ENCODE data around the gene DCHS1.
A peak's percentile ranks its signal among the peaks of the same experiment; 100 is the strongest.

The DCHS1 gene

DNA sequence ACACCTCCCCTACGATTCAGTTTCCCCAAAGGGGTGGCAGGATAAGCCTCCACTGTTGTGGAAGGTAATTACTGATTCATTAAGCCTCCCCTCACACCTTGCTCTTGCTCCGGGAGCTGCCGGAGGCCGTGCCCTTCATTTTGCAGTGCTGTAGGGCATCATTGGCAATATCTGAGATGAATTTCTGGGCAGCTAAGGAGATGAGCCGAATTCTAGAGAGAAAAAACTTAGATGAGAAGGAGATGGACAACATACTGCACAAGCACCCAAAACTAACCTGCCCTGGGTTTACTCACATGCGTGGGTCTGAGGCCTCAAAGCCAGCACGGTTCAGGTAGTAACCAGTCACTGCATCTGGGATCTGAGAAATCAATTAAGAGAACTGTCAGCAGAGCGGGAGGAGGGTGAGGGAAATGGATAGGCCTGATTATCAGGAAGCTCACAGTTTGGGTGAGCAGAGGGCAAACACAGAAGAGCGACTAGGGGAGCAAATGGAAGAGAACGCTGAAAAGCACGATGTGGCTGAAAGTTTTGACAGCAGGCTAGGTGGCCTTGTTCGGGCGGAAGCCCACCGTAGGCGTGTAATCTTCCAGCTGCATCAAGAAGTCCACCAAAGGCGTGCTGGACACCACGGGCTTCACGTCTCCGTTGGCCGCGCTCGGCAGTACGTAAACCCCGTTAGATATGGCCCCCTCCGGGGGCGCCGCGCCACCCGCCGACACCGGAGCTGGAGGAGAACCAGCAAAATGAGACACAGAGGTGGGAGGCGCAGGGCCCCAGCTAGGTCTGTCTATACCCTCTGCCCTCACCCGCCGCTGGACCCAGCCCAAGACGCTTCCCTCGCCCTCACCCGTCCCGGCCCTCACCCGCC is 44.3 kb downstream of the DCHS1 start:
- peak overlapping the region; percentile 77 for H3K18ac ChIP-seq (ENCODE audit: low read length)
- peak overlapping the region; percentile 42 for H2AFZ ChIP-seq (ENCODE audit: insufficient read depth, low read length, poor library complexity)
- H3K9ac ChIP-seq (ENCODE audit: low read length) = peak overlapping the region; percentile 80
- no CpG with 5 or more reads among the region's 39 CpGs for WGBS (ENCODE audit: extremely low coverage, insufficient coverage, insufficient read length)
- H3K9me3 ChIP-seq (ENCODE audit: insufficient read depth, low read depth, low read length) = no peaks in the 10 kb centered on the region
- H3K4ac ChIP-seq (ENCODE audit: low read depth, low read length) = peak overlapping the region; percentile 60
- H3K36me3 ChIP-seq (ENCODE audit: control insufficient read depth in 1 of 2, insufficient read depth in 2 of 2, low read length in 2 of 2) = peaks cover 38 to 56% of the 10 kb centered on the region in 2 experiments
- H4K12ac ChIP-seq (ENCODE audit: low read depth, low read length) = peak overlapping the region; percentile 68
- no peak overlapping the region for H3K23ac ChIP-seq (ENCODE audit: low read length)
- H2AK5ac ChIP-seq (ENCODE audit: low read length) = peak overlapping the region; percentile 51
- H2BK12ac ChIP-seq (ENCODE audit: low read length) = no peak overlapping the region
- no peak for DNase-seq
- peak overlapping the region; percentile 91 for H4K91ac ChIP-seq (ENCODE audit: low read depth, low read length)
- peak overlapping the region; percentile 72 for H3K4me2 ChIP-seq (ENCODE audit: low read length)
- peak overlapping the region; percentile 82 for H4K8ac ChIP-seq (ENCODE audit: low read depth, low read length)
- H2BK120ac ChIP-seq (ENCODE audit: insufficient read depth, low read length, poor library complexity) = peak overlapping the region; percentile 29
- H2BK5ac ChIP-seq (ENCODE audit: low read depth, low read length, poor library complexity) = peak overlapping the region; percentile 79
- H3K79me2 ChIP-seq (ENCODE audit: control insufficient read depth, insufficient read depth, low read length, poor library complexity) = peaks cover 13% of the 10 kb centered on the region
- peaks cover 25% of the 10 kb centered on the region for H3K79me1 ChIP-seq (ENCODE audit: low read length)
- no peaks in the 10 kb centered on the region for H3K27me3 ChIP-seq (ENCODE audit: insufficient read depth, low read length)
- peak overlapping the region; percentile 91 for H3K4me3 ChIP-seq (ENCODE audit: low read depth, low read length)
- H3K4me1 ChIP-seq (ENCODE audit: control insufficient read depth in 1 of 2, insufficient read depth in 2 of 2, low read length in 2 of 2) = peaks cover 12 to 25% of the 10 kb centered on the region in 2 experiments
- H3K14ac ChIP-seq (ENCODE audit: low read length) = peak overlapping the region; percentile 82
- H3K27ac ChIP-seq (ENCODE audit: low read depth, low read length) = peak overlapping the region; percentile 79

DNA sequence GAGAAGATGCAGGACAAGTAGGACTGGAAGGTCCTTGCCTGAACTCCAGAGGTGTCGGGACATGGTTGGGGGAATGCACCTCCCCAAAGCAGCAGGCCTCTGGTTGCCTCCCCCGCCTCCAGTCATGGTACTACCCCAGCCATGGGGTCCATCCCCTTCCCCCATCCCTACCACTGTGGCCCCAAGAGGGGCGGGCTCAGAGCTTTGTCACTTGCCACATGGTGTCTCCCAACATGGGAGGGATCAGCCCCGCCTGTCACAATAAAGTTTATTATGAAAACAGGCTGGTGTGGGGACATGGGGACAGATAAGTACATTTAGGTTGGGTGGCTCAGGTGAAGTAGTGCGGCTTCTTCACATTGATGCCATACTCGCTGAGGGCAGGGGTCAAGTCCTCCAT is 45.0 kb downstream of the DCHS1 start:
- H3K79me1 ChIP-seq (ENCODE audit: low read length) = peaks cover 25% of the 10 kb centered on the region
- no peak overlapping the region for H4K91ac ChIP-seq (ENCODE audit: low read depth, low read length)
- no peak overlapping the region for H3K27ac ChIP-seq (ENCODE audit: low read depth, low read length)
- H3K4me1 ChIP-seq (ENCODE audit: control insufficient read depth in 1 of 2, insufficient read depth in 2 of 2, low read length in 2 of 2) = peaks cover 12 to 26% of the 10 kb centered on the region in 2 experiments
- H3K14ac ChIP-seq (ENCODE audit: low read length) = no peak overlapping the region
- H4K12ac ChIP-seq (ENCODE audit: low read depth, low read length) = no peak overlapping the region
- no peak overlapping the region for H2AK5ac ChIP-seq (ENCODE audit: low read length)
- no peak overlapping the region for H3K23ac ChIP-seq (ENCODE audit: low read length)
- WGBS (ENCODE audit: extremely low coverage, insufficient coverage, insufficient read length) = no CpG with 5 or more reads among the region's 6 CpGs
- H4K8ac ChIP-seq (ENCODE audit: low read depth, low read length) = no peak overlapping the region
- peak overlapping the region; percentile 60 for H3K4ac ChIP-seq (ENCODE audit: low read depth, low read length)
- H2BK5ac ChIP-seq (ENCODE audit: low read depth, low read length, poor library complexity) = no peak overlapping the region
- no peaks in the 10 kb centered on the region for H3K27me3 ChIP-seq (ENCODE audit: insufficient read depth, low read length)
- H3K4me2 ChIP-seq (ENCODE audit: low read length) = no peak overlapping the region
- no peak overlapping the region for H2AFZ ChIP-seq (ENCODE audit: insufficient read depth, low read length, poor library complexity)
- H3K36me3 ChIP-seq (ENCODE audit: control insufficient read depth in 1 of 2, insufficient read depth in 2 of 2, low read length in 2 of 2) = peaks cover 38 to 53% of the 10 kb centered on the region in 2 experiments
- H3K9me3 ChIP-seq (ENCODE audit: insufficient read depth, low read depth, low read length) = no peaks in the 10 kb centered on the region
- H3K79me2 ChIP-seq (ENCODE audit: control insufficient read depth, insufficient read depth, low read length, poor library complexity) = peaks cover 13% of the 10 kb centered on the region
- no peak overlapping the region for H2BK120ac ChIP-seq (ENCODE audit: insufficient read depth, low read length, poor library complexity)
- peak overlapping the region; percentile 37 for H3K9ac ChIP-seq (ENCODE audit: low read length)
- no peak for DNase-seq
- H3K4me3 ChIP-seq (ENCODE audit: low read depth, low read length) = no peak overlapping the region
- H3K18ac ChIP-seq (ENCODE audit: low read length) = no peak overlapping the region
- H2BK12ac ChIP-seq (ENCODE audit: low read length) = no peak overlapping the region

DNA sequence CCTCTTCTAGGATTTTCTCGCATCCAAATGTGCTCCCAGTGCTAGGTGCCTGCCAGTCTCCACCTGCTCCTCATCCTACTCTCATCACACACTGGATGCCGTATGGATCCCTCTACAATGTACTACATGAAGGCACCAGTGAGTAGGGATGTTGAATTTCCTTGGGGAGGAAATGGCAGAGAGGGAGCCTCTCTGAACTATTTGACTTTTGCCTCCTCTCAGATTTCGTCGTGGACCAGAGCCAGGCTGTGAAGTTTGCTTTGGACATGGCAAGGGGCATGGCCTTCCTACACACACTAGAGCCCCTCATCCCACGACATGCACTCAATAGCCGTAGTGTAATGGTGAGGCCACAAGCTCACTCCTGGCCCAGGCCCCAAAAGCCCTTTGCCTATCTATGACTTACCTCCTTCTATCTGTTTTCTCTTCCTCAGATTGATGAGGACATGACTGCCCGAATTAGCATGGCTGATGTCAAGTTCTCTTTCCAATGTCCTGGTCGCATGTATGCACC is 46.0 kb downstream of the DCHS1 start:
- H3K4me2 ChIP-seq (ENCODE audit: low read length) = no peak overlapping the region
- no peak overlapping the region for H3K27ac ChIP-seq (ENCODE audit: low read depth, low read length)
- no peak overlapping the region for H3K14ac ChIP-seq (ENCODE audit: low read length)
- H4K12ac ChIP-seq (ENCODE audit: low read depth, low read length) = no peak overlapping the region
- peaks cover 38 to 44% of the 10 kb centered on the region in 2 experiments for H3K36me3 ChIP-seq (ENCODE audit: control insufficient read depth in 1 of 2, insufficient read depth in 2 of 2, low read length in 2 of 2)
- H2BK120ac ChIP-seq (ENCODE audit: insufficient read depth, low read length, poor library complexity) = no peak overlapping the region
- H2BK5ac ChIP-seq (ENCODE audit: low read depth, low read length, poor library complexity) = no peak overlapping the region
- peaks cover 25% of the 10 kb centered on the region for H3K79me1 ChIP-seq (ENCODE audit: low read length)
- no peak overlapping the region for H4K91ac ChIP-seq (ENCODE audit: low read depth, low read length)
- WGBS (ENCODE audit: extremely low coverage, insufficient coverage, insufficient read length) = no CpG with 5 or more reads among the region's 8 CpGs
- H3K4me3 ChIP-seq (ENCODE audit: low read depth, low read length) = no peak overlapping the region
- no peak overlapping the region for H2BK12ac ChIP-seq (ENCODE audit: low read length)
- no peak overlapping the region for H4K8ac ChIP-seq (ENCODE audit: low read depth, low read length)
- no peak overlapping the region for H3K18ac ChIP-seq (ENCODE audit: low read length)
- no peak overlapping the region for H3K4ac ChIP-seq (ENCODE audit: low read depth, low read length)
- no peak overlapping the region for H3K23ac ChIP-seq (ENCODE audit: low read length)
- no peaks in the 10 kb centered on the region for H3K27me3 ChIP-seq (ENCODE audit: insufficient read depth, low read length)
- no peak overlapping the region for H2AFZ ChIP-seq (ENCODE audit: insufficient read depth, low read length, poor library complexity)
- no peaks in the 10 kb centered on the region for H3K9me3 ChIP-seq (ENCODE audit: insufficient read depth, low read depth, low read length)
- peak overlapping the region; percentile 36 for H3K9ac ChIP-seq (ENCODE audit: low read length)
- no peak overlapping the region for H2AK5ac ChIP-seq (ENCODE audit: low read length)
- peaks cover 17% of the 10 kb centered on the region for H3K79me2 ChIP-seq (ENCODE audit: control insufficient read depth, insufficient read depth, low read length, poor library complexity)
- no peak for DNase-seq
- peaks cover 12 to 29% of the 10 kb centered on the region in 2 experiments for H3K4me1 ChIP-seq (ENCODE audit: control insufficient read depth in 1 of 2, insufficient read depth in 2 of 2, low read length in 2 of 2)

DNA sequence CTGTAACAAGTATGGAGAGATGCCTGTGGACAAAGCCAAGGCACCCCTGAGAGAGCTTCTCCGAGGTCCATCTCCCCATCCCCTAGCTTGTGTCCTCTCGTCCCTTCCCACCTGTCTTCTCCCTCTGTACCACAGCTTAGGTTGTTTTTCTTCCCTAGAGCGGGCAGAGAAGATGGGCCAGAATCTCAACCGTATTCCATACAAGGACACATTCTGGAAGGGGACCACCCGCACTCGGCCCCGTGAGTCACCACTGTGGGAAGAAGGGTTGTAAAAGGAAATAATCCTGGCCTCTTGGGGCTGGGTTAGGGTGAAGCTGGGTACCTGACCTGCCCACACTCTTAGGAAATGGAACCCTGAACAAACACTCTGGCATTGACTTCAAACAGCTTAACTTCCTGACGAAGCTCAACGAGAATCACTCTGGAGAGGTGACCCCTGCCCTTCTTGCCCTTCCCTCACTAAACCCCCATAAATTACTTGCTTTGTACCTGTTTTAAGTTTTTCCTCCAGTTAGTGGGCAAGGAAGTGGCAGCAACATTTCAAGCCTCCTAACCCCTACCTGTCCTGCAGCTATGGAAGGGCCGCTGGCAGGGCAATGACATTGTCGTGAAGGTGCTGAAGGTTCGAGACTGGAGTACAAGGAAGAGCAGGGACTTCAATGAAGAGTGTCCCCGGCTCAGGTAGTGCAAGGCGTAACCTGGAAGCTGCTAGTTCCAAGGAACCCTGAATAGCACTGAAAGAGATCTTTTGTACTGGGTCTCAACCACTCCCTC is 46.7 kb downstream of the DCHS1 start:
- H3K79me1 ChIP-seq (ENCODE audit: low read length) = peaks cover 31% of the 10 kb centered on the region
- H3K18ac ChIP-seq (ENCODE audit: low read length) = no peak overlapping the region
- WGBS (ENCODE audit: extremely low coverage, insufficient coverage, insufficient read length) = no CpG with 5 or more reads among the region's 14 CpGs
- H2BK12ac ChIP-seq (ENCODE audit: low read length) = no peak overlapping the region
- no peak for DNase-seq
- no peak overlapping the region for H2AK5ac ChIP-seq (ENCODE audit: low read length)
- H2BK5ac ChIP-seq (ENCODE audit: low read depth, low read length, poor library complexity) = no peak overlapping the region
- no peak overlapping the region for H4K91ac ChIP-seq (ENCODE audit: low read depth, low read length)
- H3K14ac ChIP-seq (ENCODE audit: low read length) = no peak overlapping the region
- H3K4me2 ChIP-seq (ENCODE audit: low read length) = no peak overlapping the region
- H3K36me3 ChIP-seq (ENCODE audit: control insufficient read depth in 1 of 2, insufficient read depth in 2 of 2, low read length in 2 of 2) = peaks cover 38 to 40% of the 10 kb centered on the region in 2 experiments
- H3K4me3 ChIP-seq (ENCODE audit: low read depth, low read length) = no peak overlapping the region
- no peak overlapping the region for H3K27ac ChIP-seq (ENCODE audit: low read depth, low read length)
- no peaks in the 10 kb centered on the region for H3K27me3 ChIP-seq (ENCODE audit: insufficient read depth, low read length)
- no peak overlapping the region for H4K8ac ChIP-seq (ENCODE audit: low read depth, low read length)
- H3K9me3 ChIP-seq (ENCODE audit: insufficient read depth, low read depth, low read length) = no peaks in the 10 kb centered on the region
- H3K79me2 ChIP-seq (ENCODE audit: control insufficient read depth, insufficient read depth, low read length, poor library complexity) = peaks cover 22% of the 10 kb centered on the region
- no peak overlapping the region for H3K4ac ChIP-seq (ENCODE audit: low read depth, low read length)
- H3K4me1 ChIP-seq (ENCODE audit: control insufficient read depth in 1 of 2, insufficient read depth in 2 of 2, low read length in 2 of 2) = peaks cover 12 to 29% of the 10 kb centered on the region in 2 experiments
- no peak overlapping the region for H2AFZ ChIP-seq (ENCODE audit: insufficient read depth, low read length, poor library complexity)
- H3K23ac ChIP-seq (ENCODE audit: low read length) = no peak overlapping the region
- no peak overlapping the region for H3K9ac ChIP-seq (ENCODE audit: low read length)
- H4K12ac ChIP-seq (ENCODE audit: low read depth, low read length) = no peak overlapping the region
- H2BK120ac ChIP-seq (ENCODE audit: insufficient read depth, low read length, poor library complexity) = no peak overlapping the region

Data from trophoblast cell (in vitro differentiated cells and primary cell).